Measurements from ENCODE around the gene CTNNBIP1.
"Not testable (repeated sequence)": the region's sequence is repeated elsewhere in the genome, so short reads cannot be mapped to it uniquely, and the experiment has no call there.

CTNNBIP1 gene

GRCh38 chr1:9910076-9910422, at the start of gene CTNNBIP1:
TSS of gene CTNNBIP1 (minus strand) at chr1:9910269. CDS start at chr1:9872064, 38,205 bp downstream.
- DNase-seq (ENCODE audit: low spot score): no peak

GRCh38 chr1:9957726-9958125, 47.7 kb upstream of the CTNNBIP1 start:
- no peak for DNase-seq (ENCODE audit: low spot score)

DNA sequence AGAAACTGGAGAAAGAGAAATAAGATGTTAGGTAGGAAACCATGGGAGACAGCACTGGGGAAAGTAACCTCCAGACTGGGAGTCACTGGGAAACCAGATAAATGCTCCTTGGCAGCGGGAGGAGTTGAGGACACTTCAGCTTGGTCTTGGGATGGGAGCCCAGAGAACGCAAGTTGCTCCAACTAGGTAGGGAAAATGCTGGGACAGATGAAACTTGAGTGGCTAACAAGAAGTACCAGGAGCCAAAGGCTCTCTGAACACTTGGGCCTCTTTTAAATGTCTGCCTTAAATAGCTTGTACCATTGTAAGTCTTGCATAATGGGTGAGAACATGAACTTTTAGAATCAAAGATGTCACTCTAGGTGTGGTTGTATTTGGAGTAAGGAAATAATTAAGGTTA, 36.2 kb upstream of the CTNNBIP1 start:
- DNase-seq (ENCODE audit: low spot score): no peak

DNA sequence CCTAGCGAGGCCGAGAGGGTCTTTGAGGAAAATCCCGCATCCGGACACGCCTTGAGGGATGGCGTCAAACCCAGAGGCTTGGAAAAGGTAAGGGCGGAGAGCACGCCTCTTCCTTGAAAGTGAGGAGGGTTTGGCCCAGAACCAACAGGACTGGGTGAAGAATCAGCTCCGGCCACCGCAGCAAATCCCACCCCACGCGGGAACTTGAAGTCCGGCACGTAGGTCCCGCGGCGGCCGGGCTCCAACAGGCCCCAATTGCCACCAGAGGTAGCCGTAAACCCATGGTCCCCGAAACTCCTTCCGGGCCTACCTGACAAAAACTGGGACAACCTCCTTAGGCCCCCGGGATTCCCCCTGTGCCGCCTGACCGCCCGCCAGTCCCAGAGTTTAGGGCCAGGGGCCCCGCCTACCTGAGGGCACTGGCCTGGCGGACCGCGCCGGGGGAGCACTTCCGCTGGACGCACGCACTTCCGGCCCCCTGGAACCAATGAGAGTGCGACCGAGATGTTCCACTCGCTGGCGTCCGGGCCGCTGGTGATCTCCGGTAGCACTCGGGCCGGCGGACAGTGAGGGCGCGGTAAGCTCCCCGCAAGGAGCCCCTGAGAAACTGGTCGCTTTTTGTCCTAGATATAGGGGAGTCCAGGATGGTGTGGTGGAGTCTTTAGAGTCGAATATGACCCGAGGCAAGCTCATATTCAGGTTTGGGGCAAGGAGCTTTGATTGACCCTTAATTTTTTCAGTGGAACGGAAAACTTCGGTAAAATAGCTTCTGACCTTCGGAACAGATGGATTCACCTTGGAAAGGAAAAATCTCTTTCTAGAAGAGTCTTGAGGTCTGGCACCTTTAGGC, 33.1 kb upstream of the CTNNBIP1 start, which contains the start of the genes LZIC and NMNAT1:
LZIC (minus strand) TSS at position 453 of the 850 bp plus-strand sequence. CDS start 6,772 bp downstream, outside the sequence.
NMNAT1 (plus strand) TSS at position 537 of the 850 bp plus-strand sequence. CDS start 28,599 bp downstream, outside the sequence.
- DNase-seq (ENCODE audit: low spot score): peak; percentile 94

DNA sequence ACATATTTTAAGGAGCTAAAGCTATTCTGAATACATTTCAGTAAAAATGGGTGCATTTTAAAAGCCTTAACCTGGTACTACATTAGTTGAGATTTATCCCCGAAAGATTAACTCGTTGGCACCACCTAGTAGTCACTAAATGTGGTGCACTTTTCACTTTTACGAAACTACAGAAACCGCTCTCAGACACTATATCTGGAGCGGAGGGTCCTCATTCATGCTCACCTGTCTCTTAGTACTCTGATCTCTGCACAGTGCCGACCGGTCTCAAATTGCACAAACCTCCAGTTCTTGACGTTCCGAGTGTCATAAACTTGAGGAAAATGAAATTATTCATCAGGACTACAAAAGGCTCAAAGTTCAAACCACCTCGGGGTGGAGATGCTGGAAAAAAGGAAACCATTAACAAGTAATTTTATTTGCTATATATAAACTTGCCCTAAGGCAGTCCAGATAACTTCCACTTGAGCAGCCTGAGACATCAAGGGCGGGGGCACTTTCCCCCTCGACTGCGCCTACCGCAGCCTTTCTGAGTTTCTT, 32.4 kb upstream of the CTNNBIP1 start:
- peak; percentile 72 for DNase-seq (ENCODE audit: low spot score)

DNA sequence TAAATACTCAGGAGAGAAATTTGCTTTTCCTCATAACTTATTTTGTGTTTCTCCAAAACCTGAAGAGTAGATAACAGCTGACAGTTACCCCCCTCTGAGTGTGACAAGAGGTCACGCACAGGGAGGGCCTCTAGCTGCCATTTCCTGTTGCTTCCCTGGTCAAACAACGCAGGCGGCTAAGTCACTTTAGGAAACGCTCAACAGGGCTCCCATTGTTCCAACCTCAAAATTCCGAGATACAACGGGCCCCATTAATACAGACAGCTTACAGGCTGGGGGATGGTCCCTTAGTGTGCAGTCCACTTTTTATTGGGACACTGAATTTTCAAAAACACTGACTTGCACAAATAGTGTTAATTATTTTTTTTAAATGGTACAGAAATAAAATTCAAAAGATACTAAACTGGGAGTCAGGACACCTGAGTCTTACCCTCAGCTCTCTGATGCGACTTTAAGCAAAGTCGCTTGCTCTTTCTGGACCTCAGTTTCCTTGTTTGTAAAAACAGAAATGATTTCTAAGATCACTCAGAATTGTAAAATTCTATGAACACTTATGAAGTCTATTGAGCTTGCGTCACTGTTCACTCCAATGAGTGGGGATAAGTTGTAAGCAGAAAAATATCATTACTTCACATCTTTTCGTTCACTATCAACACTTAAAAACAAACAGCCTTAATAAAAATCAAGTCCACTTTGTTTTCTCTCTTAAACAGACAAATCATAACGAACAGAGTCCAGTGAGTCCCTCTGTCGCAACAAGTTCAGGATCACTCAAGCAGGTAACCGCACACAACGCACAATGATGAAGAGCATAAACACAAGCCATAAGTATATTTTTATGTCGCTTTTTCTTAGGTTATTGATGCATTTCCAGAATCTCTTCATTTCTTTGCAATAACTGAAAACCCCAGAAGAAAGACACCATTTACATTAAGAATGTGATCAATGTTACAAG, 19.6 kb upstream of the CTNNBIP1 start:
- DNase-seq (ENCODE audit: low spot score): no peak

DNA sequence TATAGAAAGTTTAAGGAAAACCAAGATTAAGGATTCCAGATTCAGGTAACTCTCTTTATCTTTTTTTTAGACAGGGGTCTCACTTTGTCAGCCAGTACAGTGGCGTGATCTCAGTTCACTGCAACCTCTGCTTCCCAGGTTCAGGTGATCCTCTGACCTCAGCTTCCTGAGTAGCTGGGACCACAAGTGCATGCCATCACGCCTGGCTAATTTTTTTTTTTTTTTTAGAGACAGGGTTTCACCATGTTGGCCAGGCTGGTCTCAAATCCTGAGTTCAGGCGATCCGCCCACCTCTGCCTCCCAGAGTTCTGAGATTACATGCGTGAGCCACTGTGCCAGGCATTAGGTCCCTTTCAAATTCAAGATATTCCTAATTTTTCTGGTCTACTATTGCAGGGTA, 17.2 kb upstream of the CTNNBIP1 start:
- no peak for DNase-seq (ENCODE audit: low spot score)

DNA sequence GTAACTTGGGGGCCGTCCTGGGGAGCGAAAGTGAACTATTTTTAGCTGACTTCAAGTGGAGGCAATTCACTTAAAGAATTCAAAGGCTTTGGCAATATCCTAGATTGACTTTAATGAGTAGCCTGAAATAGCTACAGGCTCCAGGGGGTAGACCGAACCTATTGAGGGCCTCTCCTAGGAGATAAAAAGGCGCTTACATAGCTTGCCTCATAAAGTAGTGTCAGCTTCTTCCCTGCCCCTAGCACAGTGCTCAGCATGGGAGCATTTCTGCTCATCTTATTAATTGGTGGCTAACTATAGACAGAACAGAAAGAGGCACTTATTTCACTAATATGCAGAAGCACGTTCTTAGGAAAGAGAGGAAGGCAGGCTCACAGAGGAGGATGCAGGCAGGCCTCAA, 12.3 kb upstream of the CTNNBIP1 start:
- no peak for DNase-seq (ENCODE audit: low spot score)

DNA sequence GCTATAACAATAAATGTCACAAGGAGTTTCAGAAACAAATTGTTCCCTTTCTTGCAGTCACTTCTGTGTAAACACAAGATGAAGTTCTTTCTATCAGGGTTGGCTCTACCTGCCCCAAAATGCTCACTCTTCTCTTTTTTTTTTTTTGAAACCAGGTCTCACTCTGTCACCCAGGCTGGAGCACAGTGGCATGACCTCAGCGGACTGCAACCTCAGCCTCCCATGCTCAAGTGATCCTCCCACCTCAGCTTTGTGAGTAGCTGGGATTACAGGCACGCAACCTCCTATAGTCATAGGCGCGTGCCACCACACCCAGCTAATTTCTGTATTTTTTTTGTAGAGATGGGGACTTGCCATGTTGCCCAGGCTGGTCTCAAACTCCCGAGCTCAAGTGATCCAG, 10.5 kb upstream of the CTNNBIP1 start:
- no peak for DNase-seq (ENCODE audit: low spot score)

DNA sequence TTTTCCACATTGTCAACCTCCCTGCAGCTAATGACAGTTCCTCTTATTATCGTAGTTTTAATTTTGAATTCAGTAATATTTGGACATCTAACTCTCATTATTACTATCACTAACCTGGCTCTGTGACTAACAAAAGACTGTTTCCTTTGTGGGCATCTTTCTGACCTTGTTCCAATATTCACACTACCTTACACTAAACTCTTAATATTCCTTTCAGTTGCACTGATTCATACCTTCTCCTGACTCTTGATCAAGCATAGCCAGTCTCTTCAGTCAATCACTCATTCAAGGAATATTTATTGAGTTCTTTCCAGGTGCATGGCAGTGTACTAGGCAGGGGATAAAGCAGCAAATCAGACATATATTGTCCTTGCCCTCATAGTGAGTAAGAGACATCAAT, 7.8 kb upstream of the CTNNBIP1 start:
- DNase-seq (ENCODE audit: low spot score): no peak

GRCh38 chr1:9917495-9917894, 7.4 kb upstream of the CTNNBIP1 start:
- not testable (repeated sequence) for DNase-seq (ENCODE audit: low spot score)

- DNase-seq (ENCODE audit: low spot score): no peak
Measured at GRCh38 chr1:9916452-9916851, 6.4 kb upstream of the CTNNBIP1 start.

- DNase-seq (ENCODE audit: low spot score): no peak
Measured at GRCh38 chr1:9914610-9914937, 4.5 kb upstream of the CTNNBIP1 start.

- no peak for DNase-seq (ENCODE audit: low spot score)
Measured at GRCh38 chr1:9912264-9912936, 2.3 kb upstream of the CTNNBIP1 start.

DNA sequence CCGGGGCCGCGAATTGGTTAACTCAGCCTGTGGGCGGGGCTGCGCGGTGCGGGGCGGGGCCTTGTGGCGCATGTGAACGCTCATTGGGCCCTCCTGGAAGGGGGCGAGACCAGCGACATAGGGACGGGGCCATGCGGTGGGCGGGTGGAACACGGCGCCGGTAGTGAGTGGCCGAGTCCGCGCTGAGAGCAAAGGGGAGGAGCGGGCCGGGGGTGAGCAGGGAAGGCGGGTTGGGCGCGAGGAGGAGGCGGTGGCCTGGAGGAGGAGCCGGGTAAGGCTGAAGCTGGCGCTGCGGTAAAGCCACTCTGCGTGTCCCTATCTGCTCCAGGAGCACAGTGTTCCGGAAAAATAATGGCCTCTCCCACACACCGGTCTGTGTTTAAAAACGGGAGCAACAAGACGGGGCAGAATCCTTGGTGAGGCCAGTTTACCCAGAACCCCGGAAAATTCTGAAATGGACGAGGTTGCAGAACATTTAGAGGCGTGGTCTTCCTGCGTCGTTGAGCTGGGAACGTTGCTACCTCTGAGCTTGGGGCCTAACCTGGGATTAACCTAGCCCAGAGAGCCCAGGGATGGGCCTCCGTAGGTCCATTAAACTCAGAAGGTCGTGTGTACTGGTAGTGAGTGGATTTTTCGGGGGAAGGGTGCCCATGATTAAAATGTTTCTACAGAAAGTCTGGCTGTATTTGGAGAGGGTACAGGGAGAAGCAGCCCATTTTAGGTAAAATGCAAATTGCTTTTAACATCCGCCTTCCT, 532 bp upstream of the CTNNBIP1 start:
- peak; percentile 98 for DNase-seq (ENCODE audit: low spot score)

GRCh38 chr1:9909234-9910046, 629 bp downstream of the CTNNBIP1 start:
- peak; percentile 20 for DNase-seq (ENCODE audit: low spot score)

DNA sequence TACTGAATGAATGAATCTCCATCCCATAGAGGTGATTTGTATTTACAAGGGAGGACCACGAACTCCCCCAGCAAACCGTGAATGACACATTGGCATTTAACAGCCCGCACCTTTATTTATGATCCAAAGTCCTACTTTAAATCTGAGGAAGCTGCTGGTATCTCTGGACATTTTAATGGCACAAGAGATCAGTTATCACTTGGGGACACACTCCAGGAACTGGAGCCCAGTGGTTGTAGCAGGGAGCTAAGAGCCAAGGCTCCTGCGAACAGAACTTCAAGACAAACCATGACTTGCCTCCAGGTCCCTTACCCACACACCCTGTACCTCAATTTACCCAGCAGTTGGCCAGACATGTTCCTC, 1.2 kb downstream of the CTNNBIP1 start:
- DNase-seq (ENCODE audit: low spot score): no peak

GRCh38 chr1:9907441-9907840, 2.6 kb downstream of the CTNNBIP1 start:
- DNase-seq (ENCODE audit: low spot score): no peak

- no peak for DNase-seq (ENCODE audit: low spot score)
Measured at GRCh38 chr1:9906466-9906865, 3.6 kb downstream of the CTNNBIP1 start.

DNA sequence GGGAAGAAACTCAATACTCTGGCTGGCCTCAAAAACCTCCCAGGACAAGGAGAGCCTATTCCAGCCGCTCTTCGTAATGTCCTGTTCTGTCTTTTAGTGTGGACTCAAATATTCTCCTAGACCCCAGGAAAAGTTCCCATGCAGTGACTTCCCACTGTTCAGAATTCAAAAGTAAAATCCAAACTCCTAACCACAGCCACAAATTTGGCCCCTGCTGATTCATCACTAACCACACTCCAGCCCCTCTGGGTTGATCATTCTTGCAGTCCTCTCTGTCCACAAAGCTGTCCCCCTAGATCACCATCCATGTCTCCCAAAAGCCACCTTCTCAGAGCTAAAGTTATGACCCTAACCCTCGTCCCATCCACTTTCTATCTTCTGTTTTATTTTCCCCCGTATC, 5.1 kb downstream of the CTNNBIP1 start:
- DNase-seq (ENCODE audit: low spot score): no peak

Data from germinal center (tissue), 1 donor.